Lower lobe of right lung (tissue), 2 donors: ENCODE results near the gene PKMYT1. TPM values are rescaled to one million over a fixed set of nuclear protein-coding genes. Genes with fewer than 3 reads are reported as not detected.
A peak's percentile ranks its signal among the peaks of the same experiment; 100 is the strongest.

ENCODE experiments used
- ATAC-seq, 2 donors: fragments of 200-7000 bp; cut with Tn5 transposase; one replicate each; pipeline ENCODE4 v1.9.1; 2020 to 2022; ENCODE audit warnings: mild to moderate bottlenecking in 2 of 2, moderate library complexity in 2 of 2
- DNase-seq: peaks from one replicate; pipeline ENCODE4 v3.0.0-alpha.2; 2020
- H3K27ac ChIP-seq: fragments of 200-600 bp; one replicate; pipeline ENCODE4 v1.8.0; 2022
- H3K27me3 ChIP-seq: fragments of 200-600 bp; one replicate; pipeline ENCODE4 v1.8.0; 2022; ENCODE audit warnings: low read depth
- H3K36me3 ChIP-seq: fragments of 200-600 bp; one replicate; pipeline ENCODE4 v1.8.0; 2022; ENCODE audit warnings: mild to moderate bottlenecking
- H3K4me1 ChIP-seq: fragments of 200-600 bp; one replicate; pipeline ENCODE4 v1.8.0; 2022
- H3K4me3 ChIP-seq: fragments of 200-600 bp; one replicate; pipeline ENCODE4 v1.8.0; 2022; ENCODE audit warnings: mild to moderate bottlenecking
- H3K9me3 ChIP-seq: fragments of 200-600 bp; one replicate; pipeline ENCODE4 v1.8.0; 2022
- CTCF ChIP-seq: fragments of 200-600 bp; IDR thresholded peaks from one replicate; pipeline ENCODE4 v1.8.0; 2022; ENCODE audit warnings: antibody characterized with exemption, mild to moderate bottlenecking
- intact Hi-C: fragments of 100-400 bp; cut with DNase I; formaldehyde crosslinking; loops from one replicate; pipeline ENCODE4 v1.11.0; 2022
- total RNA-seq: library from RNA; stranded (reverse); fragmentation: NEBNext Ultra II Directional; extraction: Animal tissue kit (Norgen Biotek cat#: 25700); gene quantifications from one replicate; pipeline ENCODE4 v1.2.1, GENCODE V29; 2021
- donor health status: DM: no; HTN: yes; CAD: no; lungs with severe emphysema.

The PKMYT1 gene
- total RNA-seq, 1 donor from 2014 or later = 4.0 TPM

- ATAC-seq (peak; percentile 61 to 67), DNase-seq (peak; percentile 82)
- peaks cover 35% of the 10 kb centered on the region for H3K27me3 ChIP-seq
- H3K27ac ChIP-seq = peak overlapping the region; percentile 62
- intact Hi-C loops = no loop called here
- H3K9me3 ChIP-seq = no peaks in the 10 kb centered on the region
- H3K4me1 ChIP-seq = peaks cover 49% of the 10 kb centered on the region
- H3K4me3 ChIP-seq = peak overlapping the region; percentile 86
- H3K36me3 ChIP-seq = no peaks in the 10 kb centered on the region
- TF ChIP-seq CTCF = peak; percentile 46
Observed at GRCh38 chr16:2969545-2970521, 10.4 kb downstream of the PKMYT1 start.

GRCh38 chr16:2968738-2969544 lies 11.3 kb downstream of the PKMYT1 start, which contains the start of gene PAQR4:
TSS of gene PAQR4 (plus strand) at chr16:2969348. CDS start at chr16:2969675, 327 bp downstream.
- peaks cover 58% of the 10 kb centered on the region for H3K4me1 ChIP-seq
- H3K4me3 ChIP-seq = peak within 1 kb of the TSS; percentile 86
- ATAC-seq = peak; percentile 92 to 93
- no peaks in the 10 kb centered on the region for H3K9me3 ChIP-seq
- DNase-seq = peak; percentile 92
- TF ChIP-seq CTCF = no peak
- intact Hi-C loops = no loop called here
- H3K36me3 ChIP-seq = no peaks in the 10 kb centered on the region
- H3K27me3 ChIP-seq = peaks cover 44% of the 10 kb centered on the region
- peak within 1 kb of the TSS; percentile 62 for H3K27ac ChIP-seq

GRCh38 chr16:2968368-2968737 lies 11.9 kb downstream of the PKMYT1 start:
- no peak for TF ChIP-seq CTCF
- peaks cover 50% of the 10 kb centered on the region for H3K27me3 ChIP-seq
- DNase-seq (peak; percentile 36), ATAC-seq (no peak)
- intact Hi-C loops = no loop called here
- no peak overlapping the region for H3K27ac ChIP-seq
- H3K36me3 ChIP-seq = no peaks in the 10 kb centered on the region
- H3K4me1 ChIP-seq = peaks cover 64% of the 10 kb centered on the region
- H3K4me3 ChIP-seq = peak overlapping the region; percentile 86
- no peaks in the 10 kb centered on the region for H3K9me3 ChIP-seq

GRCh38 chr16:2967721-2968161 lies 12.5 kb downstream of the PKMYT1 start:
- H3K4me1 ChIP-seq = peaks cover 69% of the 10 kb centered on the region
- peaks cover 56% of the 10 kb centered on the region for H3K27me3 ChIP-seq
- TF ChIP-seq CTCF = no peak
- H3K27ac ChIP-seq = no peak overlapping the region
- DNase-seq = no peak
- intact Hi-C loops = no loop called here
- H3K36me3 ChIP-seq = no peaks in the 10 kb centered on the region
- no peaks in the 10 kb centered on the region for H3K9me3 ChIP-seq
- ATAC-seq = no peak
- H3K4me3 ChIP-seq = no peak overlapping the region

GRCh38 chr16:2967211-2967631 lies 13.0 kb downstream of the PKMYT1 start:
- no peaks in the 10 kb centered on the region for H3K9me3 ChIP-seq
- DNase-seq (no peak), ATAC-seq (no peak)
- no peak for TF ChIP-seq CTCF
- H3K27me3 ChIP-seq = peaks cover 61% of the 10 kb centered on the region
- peak overlapping the region; percentile 43 for H3K4me3 ChIP-seq
- H3K36me3 ChIP-seq = no peaks in the 10 kb centered on the region
- intact Hi-C loops = no loop called here
- H3K27ac ChIP-seq = no peak overlapping the region
- H3K4me1 ChIP-seq = peaks cover 69% of the 10 kb centered on the region
